HepG2 (cell line): ENCODE data around the gene ADAMTS17. TPM values are rescaled to one million over a fixed set of nuclear protein-coding genes. Genes with fewer than 3 reads are reported as not detected.

Experiments
- ATAC-seq: fragments of 200-7000 bp; cut with Tn5 transposase; 3 replicates; pipeline ENCODE4 v1.9.1; 2020; ENCODE audit warnings: mild to moderate bottlenecking, moderate library complexity
- BruUV-seq: library from RNA; stranded (reverse); fragments of 400-500 nt; replicated peaks from 2 replicates; lab custom pipeline; 2021; lab: Mats Ljungman, UMichigan
- CTCF ChIA-PET: fragments of 300-600 bp; formaldehyde crosslinking; extraction: SDS; loops from one replicate; lab custom pipeline; 2021; ENCODE audit warnings: low total read pairs, inconsistent platforms, low intra/inter-chr PET ratio; lab: Yijun Ruan, JAX
- POLR2A ChIA-PET: fragments of 350-600 bp; sonication (Branson Sonifier 250); formaldehyde crosslinking; loops from one replicate; lab custom pipeline; 2020; ENCODE audit warnings: antibody characterized with exemption, inconsistent platforms; lab: Yijun Ruan, JAX
- DNase-seq: peaks from one replicate; pipeline ENCODE4 v3.0.0-alpha.2; 2015; ENCODE audit warnings: low spot score
- FAIRE-seq: peaks from 3 replicates; lab custom pipeline; 2011; peaks lifted over from hg19 to GRCh38; lab: Jason Lieb, UNC
- H2AFZ ChIP-seq: one replicate; pipeline ENCODE4 v1.6.1; 2011; ENCODE audit warnings: low read length, inconsistent platforms
- H3K27ac ChIP-seq: fragments of 300-600 bp; 3 replicates; pipeline ENCODE4 v1.8.0; 2011; ENCODE audit warnings: mixed run types, mild to moderate bottlenecking, mixed read lengths, low read length, inconsistent platforms; ENCODE audit not compliant: insufficient read depth; ENCODE audit errors: extremely low read length
- H3K27me3 ChIP-seq, 2 experiments: fragments of 200-600 bp in 1 of 2; 2 replicates in 1 of 2; 3 replicates in 1 of 2; pipeline versions ENCODE4 v1.6.0 to v1.8.0; 2011; ENCODE audit warnings: low read length in 2 of 2, mild to moderate bottlenecking in 2 of 2, moderate library complexity in 2 of 2, inconsistent platforms in 1 of 2; ENCODE audit not compliant: insufficient read depth in 2 of 2, control insufficient read depth in 1 of 2
- H3K36me3 ChIP-seq, 2 experiments: fragments of 200-600 bp in 1 of 2; replicated peaks in 1 of 2; 2 replicates in 1 of 2; 3 replicates in 1 of 2; pipeline versions ENCODE4 v1.5.1 to v1.8.0; 2011; ENCODE audit warnings: low read length in 2 of 2, inconsistent platforms in 1 of 2; ENCODE audit not compliant: insufficient read depth in 2 of 2, control insufficient read depth in 1 of 2
- H3K4me1 ChIP-seq: 2 replicates; pipeline ENCODE4 v1.5.1; 2012; ENCODE audit warnings: low read length, inconsistent platforms; ENCODE audit not compliant: insufficient read depth
- H3K4me2 ChIP-seq: 2 replicates; pipeline ENCODE4 v1.6.0; 2011; ENCODE audit warnings: low read depth, low read length, inconsistent platforms
- H3K4me3 ChIP-seq, 3 experiments: fragments of 200-600 bp in 1 of 3; sonication (generic), shearing (Covaris generic) in 1 of 3; replicated peaks in 1 of 3; 2 replicates each; pipeline ENCODE4 v1.5.1; 2011 to 2016; ENCODE audit warnings: low read length in 3 of 3, inconsistent platforms in 2 of 3, low read depth in 2 of 3, mild to moderate bottlenecking in 2 of 3, control low read depth in 1 of 3, mixed read lengths in 1 of 3; ENCODE audit not compliant: insufficient read depth in 1 of 3
- H3K79me2 ChIP-seq: one replicate; pipeline ENCODE4 v1.6.1; 2011; ENCODE audit warnings: low read length, inconsistent platforms; ENCODE audit not compliant: insufficient read depth
- H3K9ac ChIP-seq: 2 replicates; pipeline ENCODE4 v1.6.0; 2011; ENCODE audit warnings: mild to moderate bottlenecking, low read depth, low read length, inconsistent platforms; ENCODE audit not compliant: insufficient read depth
- H3K9me3 ChIP-seq: 2 replicates; pipeline ENCODE4 v1.5.1; 2012; ENCODE audit warnings: mild to moderate bottlenecking, low read length
- H4K20me1 ChIP-seq: 2 replicates; pipeline ENCODE4 v1.6.0; 2011; ENCODE audit warnings: inconsistent platforms, mild to moderate bottlenecking, low read length, moderate library complexity; ENCODE audit not compliant: insufficient read depth
- ATF3 ChIP-seq: sonication (generic); formaldehyde crosslinking; IDR thresholded peaks from 2 replicates; pipeline ENCODE4 v1.4.0; 2020; ENCODE audit warnings: missing genetic modification reagents
- BRD4 ChIP-seq: sonication (generic); formaldehyde crosslinking; IDR thresholded peaks from 2 replicates; pipeline ENCODE4 v1.4.0; 2020; ENCODE audit warnings: missing genetic modification reagents
- EZH2 ChIP-seq: conservative IDR thresholded peaks from 2 replicates; pipeline ENCODE4 v1.6.1; 2012; ENCODE audit warnings: mild to moderate bottlenecking, low read depth, low read length, moderate library complexity
- HMGA1 ChIP-seq: sonication (generic); formaldehyde crosslinking; conservative IDR thresholded peaks from 2 replicates; pipeline ENCODE4 v1.4.0; 2020; ENCODE audit warnings: missing genetic modification reagents
- JUND ChIP-seq: sonication (generic); formaldehyde crosslinking; IDR thresholded peaks from 2 replicates; pipeline ENCODE4 v1.8.0; 2022; ENCODE audit warnings: mild to moderate bottlenecking, missing genetic modification reagents
- PHF21A ChIP-seq: sonication (generic); formaldehyde crosslinking; IDR thresholded peaks from 2 replicates; pipeline ENCODE4 v1.5.0; 2020; ENCODE audit warnings: mild to moderate bottlenecking, missing genetic modification reagents
- PHF8 ChIP-seq: sonication (generic); formaldehyde crosslinking; IDR thresholded peaks from 2 replicates; pipeline ENCODE4 v1.5.0; 2020; ENCODE audit warnings: missing genetic modification reagents
- SRSF1 ChIP-seq: fragments of 200-400 bp; formaldehyde crosslinking; optimal IDR thresholded peaks from 2 replicates; pipeline ENCODE3; 2017; ENCODE audit warnings: mild to moderate bottlenecking, low read depth, low read length, moderate library complexity
- SRY ChIP-seq: sonication (generic); formaldehyde crosslinking; IDR thresholded peaks from 2 replicates; pipeline ENCODE4 v1.8.0; 2022; ENCODE audit warnings: mild to moderate bottlenecking, missing genetic modification reagents
- TSC22D2 ChIP-seq: sonication (generic); formaldehyde crosslinking; IDR thresholded peaks from 2 replicates; pipeline ENCODE4 v1.5.1; 2020; ENCODE audit warnings: missing genetic modification reagents, mild to moderate bottlenecking, borderline replicate concordance
- ZNF207 ChIP-seq: fragments of 450-650 bp; IDR thresholded peaks from 2 replicates; pipeline ENCODE4 v1.6.1; 2016; ENCODE audit warnings: antibody characterized with exemption, borderline replicate concordance
- ZNF367 ChIP-seq: sonication (generic); formaldehyde crosslinking; IDR thresholded peaks from 2 replicates; pipeline ENCODE4 v1.4.0; 2020; ENCODE audit warnings: missing genetic modification reagents, borderline replicate concordance
- ZNF441 ChIP-seq: sonication (generic); formaldehyde crosslinking; IDR thresholded peaks from 2 replicates; pipeline ENCODE4 v1.7.0; 2021; ENCODE audit warnings: missing genetic modification reagents, borderline replicate concordance
- ZNF619 ChIP-seq: sonication (generic); formaldehyde crosslinking; IDR thresholded peaks from 2 replicates; pipeline ENCODE4 v1.4.0; 2020; ENCODE audit warnings: mild to moderate bottlenecking, missing genetic modification reagents
- ZNF629 ChIP-seq: sonication (generic); formaldehyde crosslinking; conservative IDR thresholded peaks from 2 replicates; pipeline ENCODE4 v1.5.0; 2020; ENCODE audit warnings: missing genetic modification reagents
- ZNF709 ChIP-seq: sonication (generic); formaldehyde crosslinking; IDR thresholded peaks from 2 replicates; pipeline ENCODE4 v1.5.0; 2020; ENCODE audit warnings: mild to moderate bottlenecking, missing genetic modification reagents
- ZNF83 ChIP-seq: sonication (generic); formaldehyde crosslinking; IDR thresholded peaks from 2 replicates; pipeline ENCODE4 v1.4.0; 2020; ENCODE audit warnings: missing genetic modification reagents, mild to moderate bottlenecking, borderline replicate concordance
- WGBS: methylation state at CpG from one replicate; pipeline ENCODE4 v1.1.6; 2017; ENCODE audit warnings: low lambda C conversion rate; 5-methylcytosine and 5-hydroxymethylcytosine counted together
- in situ Hi-C: cut with HindIII; loops from 2 replicates; pipeline ENCODE4 v1.10.0; 2017; ENCODE audit warnings: low pct_unique_long_range_greater_than_20kb; ENCODE audit not compliant: extremely low pct_ligation_motif_present
- intact Hi-C: fragments of 100-400 bp; cut with micrococcal nuclease; formaldehyde crosslinking; loops from one replicate; pipeline ENCODE4 v1.10.0; 2022; ENCODE audit not compliant: unreplicated experiment
- polyA plus RNA-seq, 8 experiments: library from polyadenylated mRNA; depleted of rRNA in 3 of 8; stranded (reverse) in 7 of 8; unstranded in 1 of 8; fragments of >200 nt; fragmentation: Illumina TruSeq in 4 of 8; extraction: Trizol in 4 of 8; gene quantifications; 2 replicates each; pipeline versions ENCODE4 v1.2.1 to v1.2.3, GENCODE V29; 2011 to 2016; ENCODE audit warnings: low read depth in 4 of 8, missing spikeins in 1 of 8, mixed read lengths in 1 of 8; ENCODE audit not compliant: insufficient read depth in 1 of 8
- total RNA-seq, 5 experiments: library from RNA; depleted of rRNA; stranded (reverse); fragments of >200 nt; fragmentation: Illumina TruSeq; extraction: Trizol; gene quantifications; 2 replicates each; pipeline ENCODE4 v1.2.3, GENCODE V29; 2016; ENCODE audit warnings: low read depth in 1 of 5

Gene ADAMTS17
- total and polyA plus RNA-seq, 2 of the 13 experiments (the other 11 are each of a cell fraction or from before 2014, with no cell fraction given) = 0.02 to 0.04 TPM

- intact Hi-C loops (no loop called here), in situ Hi-C loops (no loop called here)
- no peak for DNase-seq
- no peak overlapping the region for H3K4me2 ChIP-seq
- no peaks in the 10 kb centered on the region for H3K36me3 ChIP-seq
- no peaks in the 10 kb centered on the region for H3K4me1 ChIP-seq
- no peaks in the 10 kb centered on the region for H3K79me2 ChIP-seq
- ChIA-PET CTCF (no interaction called here), POLR2A (no interaction called here)
- no peak overlapping the region for H2AFZ ChIP-seq
- no peak for ATAC-seq
- H4K20me1 ChIP-seq = no peaks in the 10 kb centered on the region
- no peak overlapping the region for H3K27ac ChIP-seq
- WGBS = 64% methylated on average over 7 of the region's 9 CpGs
- BruUV-seq = no TSS peak
- no peak overlapping the region for H3K9ac ChIP-seq
- FAIRE-seq = no peak
- H3K27me3 ChIP-seq = no peaks in the 10 kb centered on the region
- TF ChIP-seq ZNF441 (CRISPR knock-in tag) = no peak
- no peak overlapping the region for H3K4me3 ChIP-seq
- no peaks in the 10 kb centered on the region for H3K9me3 ChIP-seq
Observed at GRCh38 chr15:100252359-100252758, 89.4 kb downstream of the ADAMTS17 start.

GRCh38 chr15:100250176-100250800, 91.5 kb downstream of the ADAMTS17 start:
- ChIA-PET CTCF (no interaction called here), POLR2A (no interaction called here)
- FAIRE-seq = no peak
- Histone ChIP-seq H3K27me3 (no peaks in the 10 kb centered on the region), H3K36me3 (no peaks in the 10 kb centered on the region), H3K9me3 (no peaks in the 10 kb centered on the region), H3K79me2 (no peaks in the 10 kb centered on the region), H3K27ac (no peak overlapping the region), H4K20me1 (no peaks in the 10 kb centered on the region), H2AFZ (no peak overlapping the region), H3K4me1 (no peaks in the 10 kb centered on the region), H3K9ac (no peak overlapping the region), H3K4me3 (no peak overlapping the region), H3K4me2 (no peak overlapping the region)
- BruUV-seq = no TSS peak
- in situ Hi-C loops = no loop called here
- ATAC-seq = no peak
- TF ChIP-seq SRSF1 (no peak), SRY (no peak), ZNF367 (CRISPR knock-in tag) (no peak), EZH2 (no peak), ZNF619 (CRISPR knock-in tag) (no peak), ATF3 (CRISPR knock-in tag) (no peak), HMGA1 (CRISPR knock-in tag) (no peak), TSC22D2 (CRISPR knock-in tag) (no peak), PHF21A (CRISPR knock-in tag) (no peak), ZNF629 (CRISPR knock-in tag) (no peak), JUND (CRISPR knock-in tag) (no peak), BRD4 (CRISPR knock-in tag) (no peak), ZNF709 (CRISPR knock-in tag) (no peak), PHF8 (CRISPR knock-in tag) (no peak), ZNF83 (CRISPR knock-in tag) (no peak), ZNF207 (no peak)
- intact Hi-C loops = no loop called here
- DNase-seq = no peak
- WGBS = 41% methylated on average over 10 of the region's 10 CpGs
